Brain microvascular endothelial cell (primary cell): ENCODE data around the gene DCLK1.

ENCODE experiments used
- DNase-seq: peaks from one replicate; pipeline ENCODE4 v3.0.0-alpha.2; 2020
- H3K27ac ChIP-seq: fragments of 250-450 bp; sonication (Bioruptor Pico); 2 replicates; pipeline ENCODE4 v1.5.1; 2020; ENCODE audit warnings: mild to moderate bottlenecking, moderate library complexity
- H3K27me3 ChIP-seq: fragments of 250-450 bp; sonication (Bioruptor Pico); replicated peaks from 2 replicates; pipeline ENCODE4 v1.5.1; 2020; ENCODE audit warnings: mild to moderate bottlenecking
- H3K36me3 ChIP-seq: fragments of 250-450 bp; sonication (Bioruptor Pico); replicated peaks from 2 replicates; pipeline ENCODE4 v1.5.1; 2020; ENCODE audit warnings: mild to moderate bottlenecking
- H3K4me3 ChIP-seq: 2 replicates; pipeline ENCODE4 v1.5.1; 2011; ENCODE audit warnings: low read depth, mild to moderate bottlenecking, control low read depth, low read length, moderate library complexity
- CTCF ChIP-seq: IDR thresholded peaks from 2 replicates; pipeline ENCODE4 v1.5.1; 2011; ENCODE audit warnings: low read depth, mild to moderate bottlenecking, moderate library complexity, low read length, control low read depth, inconsistent platforms; ENCODE audit errors: missing control alignments
- in situ Hi-C: cut with HindIII; loops from 2 replicates; pipeline ENCODE4 v1.10.0; 2017; ENCODE audit warnings: low sequenced_read_pairs, low pct_ligation_motif_present

DCLK1 gene

GRCh38 chr13:35940734-35941133, 190.4 kb downstream of the DCLK1 start:
- no peak for TF ChIP-seq CTCF
- no peak for DNase-seq
- H3K27me3 ChIP-seq, result no peaks in the 10 kb centered on the region
- H3K36me3 ChIP-seq, result no peaks in the 10 kb centered on the region
- in situ Hi-C loops, result no loop called here
- no peak overlapping the region for H3K4me3 ChIP-seq
- H3K27ac ChIP-seq, result no peak overlapping the region

- H3K27ac ChIP-seq, result no peak overlapping the region
- no peaks in the 10 kb centered on the region for H3K27me3 ChIP-seq
- no peak for TF ChIP-seq CTCF
- no peak overlapping the region for H3K4me3 ChIP-seq
- DNase-seq, result no peak
- in situ Hi-C loops, result no loop called here
- no peaks in the 10 kb centered on the region for H3K36me3 ChIP-seq
Measured at GRCh38 chr13:35936246-35936978, 194.8 kb downstream of the DCLK1 start.

- Histone ChIP-seq H3K36me3 (no peaks in the 10 kb centered on the region), H3K4me3 (no peak overlapping the region), H3K27me3 (no peaks in the 10 kb centered on the region), H3K27ac (no peak overlapping the region)
- in situ Hi-C loops, result no loop called here
- DNase-seq, result no peak
- TF ChIP-seq CTCF, result no peak
Measured at GRCh38 chr13:35930665-35931631, 200.2 kb downstream of the DCLK1 start.

GRCh38 chr13:35927567-35928021, 203.6 kb downstream of the DCLK1 start:
- in situ Hi-C loops, result no loop called here
- TF ChIP-seq CTCF, result no peak
- DNase-seq, result peak; percentile 90
- Histone ChIP-seq H3K27me3 (no peaks in the 10 kb centered on the region), H3K36me3 (no peaks in the 10 kb centered on the region), H3K27ac (peak overlapping the region; percentile 70), H3K4me3 (no peak overlapping the region)

- Histone ChIP-seq H3K4me3 (no peak overlapping the region), H3K27ac (peak overlapping the region; percentile 70)
Measured at GRCh38 chr13:35926859-35927530, 204.2 kb downstream of the DCLK1 start.

More at GRCh38 chr13:35926859-35927530, 204.2 kb downstream of the DCLK1 start:
- in situ Hi-C loops, result no loop called here
- no peak for DNase-seq
- Histone ChIP-seq H3K36me3 (no peaks in the 10 kb centered on the region), H3K27me3 (no peaks in the 10 kb centered on the region)
- TF ChIP-seq CTCF, result no peak
